WTC11 (cell line): ENCODE measurements around the gene TMEM164. TPM values are rescaled to one million over a fixed set of nuclear protein-coding genes. Genes with fewer than 3 reads are reported as not detected.

ENCODE experiments used
- ATAC-seq: fragments of 200-7000 bp; cut with Tn5 transposase; 2 replicates; pipeline ENCODE4 v1.10.0; 2021; ENCODE audit warnings: mild to moderate bottlenecking, moderate library complexity
- CTCF ChIA-PET: fragments of 300-600 bp; sonication (Branson Sonifier 250); formaldehyde crosslinking; loops from one replicate; lab custom pipeline; 2021; ENCODE audit warnings: antibody characterized with exemption; lab: Charles Lee
- POLR2A ChIA-PET: fragments of 350-600 bp; sonication (Branson Sonifier 250); formaldehyde crosslinking; loops from one replicate; lab custom pipeline; 2021; ENCODE audit warnings: antibody characterized with exemption; lab: Charles Lee
- DNase-seq: peaks from one replicate; pipeline ENCODE4 v3.0.0; 2021; ENCODE audit warnings: low spot score
- H3K27ac Mint-ChIP-seq: 2 replicates; pipeline ENCODE4 v1.8.0; 2021; ENCODE audit warnings: mixed read lengths
- H3K27me3 Mint-ChIP-seq: 2 replicates; pipeline ENCODE4 v1.8.0; 2021; ENCODE audit warnings: low read depth, mild to moderate bottlenecking, moderate library complexity, mixed read lengths
- H3K36me3 Mint-ChIP-seq: 2 replicates; pipeline ENCODE4 v1.8.0; 2021; ENCODE audit warnings: mixed read lengths
- H3K4me1 Mint-ChIP-seq: 2 replicates; pipeline ENCODE4 v1.8.0; 2022; ENCODE audit warnings: mixed read lengths
- H3K4me3 Mint-ChIP-seq: 2 replicates; pipeline ENCODE4 v1.8.0; 2021; ENCODE audit warnings: mild to moderate bottlenecking, moderate library complexity, mixed read lengths
- H3K9me3 Mint-ChIP-seq: 2 replicates; pipeline ENCODE4 v1.8.0; 2021; ENCODE audit warnings: mixed read lengths
- ATF1 ChIP-seq: sonication (generic); formaldehyde crosslinking; IDR thresholded peaks from 2 replicates; pipeline ENCODE4 v1.8.1; 2023; ENCODE audit warnings: mild to moderate bottlenecking, moderate library complexity, missing genetic modification reagents
- FOXK1 ChIP-seq: sonication (generic); formaldehyde crosslinking; IDR thresholded peaks from 2 replicates; pipeline ENCODE4 v1.8.0; 2022; ENCODE audit warnings: mild to moderate bottlenecking, moderate library complexity, missing genetic modification reagents
- FOXP1 ChIP-seq: sonication (generic); formaldehyde crosslinking; IDR thresholded peaks from 2 replicates; pipeline ENCODE4 v1.8.0; 2022; ENCODE audit warnings: missing genetic modification reagents, mild to moderate bottlenecking, moderate library complexity, borderline replicate concordance
- IRF2 ChIP-seq: sonication (generic); formaldehyde crosslinking; IDR thresholded peaks from 2 replicates; pipeline ENCODE4 v1.8.0; 2022; ENCODE audit warnings: low read depth, missing genetic modification reagents, borderline replicate concordance
- MXD4 ChIP-seq: fragments of 250-450 bp; sonication (Bioruptor Pico); IDR thresholded peaks from 2 replicates; pipeline ENCODE4 v1.8.0; 2021; ENCODE audit warnings: mild to moderate bottlenecking, moderate library complexity, borderline replicate concordance
- NFATC4 ChIP-seq: fragments of 250-450 bp; sonication (Bioruptor Pico); IDR thresholded peaks from 2 replicates; pipeline ENCODE4 v1.9.0; 2021; ENCODE audit warnings: mild to moderate bottlenecking
- NR2C2 ChIP-seq: sonication (generic); formaldehyde crosslinking; IDR thresholded peaks from 2 replicates; pipeline ENCODE4 v1.8.0; 2022; ENCODE audit warnings: mild to moderate bottlenecking, missing genetic modification reagents
- SOX15 ChIP-seq: fragments of 250-450 bp; sonication (Bioruptor Pico); IDR thresholded peaks from 2 replicates; pipeline ENCODE4 v1.9.0; 2021; ENCODE audit warnings: mild to moderate bottlenecking
- TP53 ChIP-seq: sonication (generic); formaldehyde crosslinking; IDR thresholded peaks from 2 replicates; pipeline ENCODE4 v1.8.1; 2023; ENCODE audit warnings: mild to moderate bottlenecking, missing genetic modification reagents
- ZNF317 ChIP-seq: sonication (generic); formaldehyde crosslinking; IDR thresholded peaks from 2 replicates; pipeline ENCODE4 v1.8.1; 2023; ENCODE audit warnings: low read depth, mild to moderate bottlenecking, moderate library complexity, missing genetic modification reagents, borderline replicate concordance
- ZNF396 ChIP-seq: fragments of 250-450 bp; sonication (Bioruptor Pico); IDR thresholded peaks from 2 replicates; pipeline ENCODE4 v1.8.0; 2021; ENCODE audit warnings: mild to moderate bottlenecking, moderate library complexity, borderline replicate concordance
- ZNF671 ChIP-seq: fragments of 250-450 bp; sonication (Bioruptor Pico); IDR thresholded peaks from 2 replicates; pipeline ENCODE4 v1.8.0; 2021; ENCODE audit warnings: mild to moderate bottlenecking
- total RNA-seq: library from RNA; stranded (reverse); gene quantifications from 3 replicates; pipeline ENCODE4 v1.2.3, GENCODE V29; 2021
- TF ChIP-seq, protein P1 (sequence below): fragments of 250-450 bp; sonication (Bioruptor Pico); IDR thresholded peaks from 2 replicates; pipeline ENCODE4 v1.8.0; 2021; ENCODE audit warnings: mild to moderate bottlenecking
- TF ChIP-seq, protein P2 (sequence below): sonication (generic); formaldehyde crosslinking; IDR thresholded peaks from 2 replicates; pipeline ENCODE4 v1.8.1; 2022; ENCODE audit warnings: mild to moderate bottlenecking, missing genetic modification reagents, moderate library complexity, borderline replicate concordance
- TF ChIP-seq, protein P3 (sequence below): fragments of 250-450 bp; sonication (Bioruptor Pico); conservative IDR thresholded peaks from 2 replicates; pipeline ENCODE4 v1.9.0; 2021; ENCODE audit warnings: mild to moderate bottlenecking
- TF ChIP-seq, protein P4 (sequence below): sonication (generic); formaldehyde crosslinking; IDR thresholded peaks from 2 replicates; pipeline ENCODE4 v1.8.0; 2022; ENCODE audit warnings: mild to moderate bottlenecking, missing genetic modification reagents
- TF ChIP-seq, protein P5 (sequence below): fragments of 200-600 bp; IDR thresholded peaks from 2 replicates; pipeline ENCODE4 v1.8.0; 2022; ENCODE audit warnings: antibody characterized with exemption
- TF ChIP-seq, protein P6 (sequence below): sonication (generic); formaldehyde crosslinking; IDR thresholded peaks from 2 replicates; pipeline ENCODE4 v1.8.0; 2022; ENCODE audit warnings: mild to moderate bottlenecking, missing genetic modification reagents
- TF ChIP-seq, protein P7 (sequence below): sonication (generic); formaldehyde crosslinking; conservative IDR thresholded peaks from 2 replicates; pipeline ENCODE4 v1.8.1; 2023; ENCODE audit warnings: mild to moderate bottlenecking, low read depth, missing genetic modification reagents, moderate library complexity
- TF ChIP-seq, protein P8 (sequence below): sonication (generic); formaldehyde crosslinking; IDR thresholded peaks from 2 replicates; pipeline ENCODE4 v1.8.0; 2023; ENCODE audit warnings: mild to moderate bottlenecking, missing genetic modification reagents

Gene TMEM164
- total RNA-seq, 1 experiment from 2014 or later = 16.0 TPM

DNA sequence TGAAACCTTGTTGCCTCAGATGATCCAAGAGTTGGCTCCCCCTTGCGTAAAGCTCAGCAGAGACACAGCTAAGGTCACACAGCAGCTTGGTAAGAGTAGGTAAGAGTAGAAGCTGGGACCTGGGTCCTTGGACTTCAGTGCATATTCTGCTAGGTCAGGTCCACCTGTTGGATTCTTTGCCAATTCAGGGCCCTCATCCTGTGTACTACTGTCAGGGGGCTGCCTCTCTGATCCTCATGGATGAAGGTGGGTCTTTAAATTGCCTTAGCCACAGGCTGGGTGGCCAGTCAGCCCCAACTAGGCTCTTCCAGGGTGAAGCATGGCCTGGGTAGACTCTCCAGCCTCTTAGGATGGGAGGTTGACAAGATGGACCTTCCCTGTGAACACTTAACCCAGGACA lies 159.2 kb downstream of the TMEM164 start (continued):
- TF ChIP-seq, protein P1, sequence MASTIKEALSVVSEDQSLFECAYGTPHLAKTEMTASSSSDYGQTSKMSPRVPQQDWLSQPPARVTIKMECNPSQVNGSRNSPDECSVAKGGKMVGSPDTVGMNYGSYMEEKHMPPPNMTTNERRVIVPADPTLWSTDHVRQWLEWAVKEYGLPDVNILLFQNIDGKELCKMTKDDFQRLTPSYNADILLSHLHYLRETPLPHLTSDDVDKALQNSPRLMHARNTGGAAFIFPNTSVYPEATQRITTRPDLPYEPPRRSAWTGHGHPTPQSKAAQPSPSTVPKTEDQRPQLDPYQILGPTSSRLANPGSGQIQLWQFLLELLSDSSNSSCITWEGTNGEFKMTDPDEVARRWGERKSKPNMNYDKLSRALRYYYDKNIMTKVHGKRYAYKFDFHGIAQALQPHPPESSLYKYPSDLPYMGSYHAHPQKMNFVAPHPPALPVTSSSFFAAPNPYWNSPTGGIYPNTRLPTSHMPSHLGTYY (CRISPR knock-in tag) = no peak

DNA sequence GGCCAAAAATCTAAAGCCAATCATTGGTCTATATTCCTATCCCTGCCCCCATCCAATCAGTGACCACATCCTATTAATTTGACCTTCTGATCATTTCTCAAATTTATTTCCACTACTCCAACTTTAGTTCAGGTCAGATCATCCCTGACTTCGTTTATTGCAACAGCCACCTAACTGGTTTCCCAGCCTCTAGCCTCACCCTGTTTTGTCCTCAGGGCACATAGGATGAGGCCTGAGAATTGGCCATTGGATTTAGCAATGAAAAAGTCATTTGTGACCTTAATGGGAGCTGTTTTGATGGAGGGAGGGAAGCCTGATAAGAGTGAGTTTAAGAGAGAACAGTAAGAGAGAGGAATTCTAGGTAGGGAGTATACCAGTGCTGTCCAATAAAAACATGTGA lies 160.0 kb downstream of the TMEM164 start:
- CTCF ChIA-PET = no interaction called here
- 0 out of 2 replicates have a peak, but pooled peaks cover 6% of the 10 kb centered on the region for H3K4me1 Mint-ChIP-seq
- TF ChIP-seq FOXP1 (CRISPR knock-in tag) (no peak), ATF1 (no peak), ZNF396 (CRISPR knock-in tag) (no peak), SOX15 (CRISPR knock-in tag) (no peak), MXD4 (CRISPR knock-in tag) (no peak), ZNF317 (no peak), TP53 (CRISPR knock-in tag) (no peak), IRF2 (CRISPR knock-in tag) (no peak), FOXK1 (CRISPR knock-in tag) (no peak), ZNF671 (CRISPR knock-in tag) (no peak), NFATC4 (CRISPR knock-in tag) (no peak), NR2C2 (CRISPR knock-in tag) (no peak)
- TF ChIP-seq, protein P2, sequence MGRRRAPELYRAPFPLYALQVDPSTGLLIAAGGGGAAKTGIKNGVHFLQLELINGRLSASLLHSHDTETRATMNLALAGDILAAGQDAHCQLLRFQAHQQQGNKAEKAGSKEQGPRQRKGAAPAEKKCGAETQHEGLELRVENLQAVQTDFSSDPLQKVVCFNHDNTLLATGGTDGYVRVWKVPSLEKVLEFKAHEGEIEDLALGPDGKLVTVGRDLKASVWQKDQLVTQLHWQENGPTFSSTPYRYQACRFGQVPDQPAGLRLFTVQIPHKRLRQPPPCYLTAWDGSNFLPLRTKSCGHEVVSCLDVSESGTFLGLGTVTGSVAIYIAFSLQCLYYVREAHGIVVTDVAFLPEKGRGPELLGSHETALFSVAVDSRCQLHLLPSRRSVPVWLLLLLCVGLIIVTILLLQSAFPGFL = no peak
- TF ChIP-seq, protein P3, sequence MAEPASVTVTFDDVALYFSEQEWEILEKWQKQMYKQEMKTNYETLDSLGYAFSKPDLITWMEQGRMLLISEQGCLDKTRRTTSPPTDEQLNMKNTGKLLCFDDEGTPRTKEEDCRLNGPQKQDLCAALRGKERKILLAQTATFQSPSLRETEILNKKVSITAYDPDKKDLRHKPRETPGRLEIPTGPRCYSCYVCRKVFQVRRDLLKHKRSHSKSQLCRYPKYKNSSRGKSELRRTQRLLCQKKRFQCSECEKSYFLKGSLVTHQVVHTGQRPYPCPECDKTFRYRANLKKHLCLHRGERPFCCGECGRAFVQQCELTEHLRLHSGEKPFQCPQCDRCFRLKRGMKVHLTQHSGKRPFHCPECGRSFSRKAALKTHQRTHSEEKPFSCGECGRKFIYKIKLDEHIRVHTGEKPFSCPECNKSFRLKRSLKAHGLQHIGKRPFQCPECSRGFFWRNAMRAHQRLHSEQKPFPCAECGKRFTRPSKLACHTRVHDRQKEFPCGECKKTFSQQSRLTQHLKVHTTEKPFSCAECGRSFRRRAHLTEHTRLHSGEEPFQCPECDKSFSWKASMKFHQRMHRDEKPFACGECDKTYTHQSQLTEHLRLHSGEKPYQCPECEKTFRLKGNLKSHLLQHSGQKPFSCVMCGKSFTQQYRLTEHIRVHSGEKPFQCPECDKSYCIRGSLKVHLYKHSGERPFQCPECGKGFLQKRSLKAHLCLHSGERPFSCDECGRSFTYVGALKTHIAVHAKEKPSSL (CRISPR knock-in tag) = no peak
- TF ChIP-seq, protein P4, sequence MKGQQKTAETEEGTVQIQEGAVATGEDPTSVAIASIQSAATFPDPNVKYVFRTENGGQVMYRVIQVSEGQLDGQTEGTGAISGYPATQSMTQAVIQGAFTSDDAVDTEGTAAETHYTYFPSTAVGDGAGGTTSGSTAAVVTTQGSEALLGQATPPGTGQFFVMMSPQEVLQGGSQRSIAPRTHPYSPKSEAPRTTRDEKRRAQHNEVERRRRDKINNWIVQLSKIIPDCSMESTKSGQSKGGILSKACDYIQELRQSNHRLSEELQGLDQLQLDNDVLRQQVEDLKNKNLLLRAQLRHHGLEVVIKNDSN (CRISPR knock-in tag) = no peak
- TF ChIP-seq, protein P5, sequence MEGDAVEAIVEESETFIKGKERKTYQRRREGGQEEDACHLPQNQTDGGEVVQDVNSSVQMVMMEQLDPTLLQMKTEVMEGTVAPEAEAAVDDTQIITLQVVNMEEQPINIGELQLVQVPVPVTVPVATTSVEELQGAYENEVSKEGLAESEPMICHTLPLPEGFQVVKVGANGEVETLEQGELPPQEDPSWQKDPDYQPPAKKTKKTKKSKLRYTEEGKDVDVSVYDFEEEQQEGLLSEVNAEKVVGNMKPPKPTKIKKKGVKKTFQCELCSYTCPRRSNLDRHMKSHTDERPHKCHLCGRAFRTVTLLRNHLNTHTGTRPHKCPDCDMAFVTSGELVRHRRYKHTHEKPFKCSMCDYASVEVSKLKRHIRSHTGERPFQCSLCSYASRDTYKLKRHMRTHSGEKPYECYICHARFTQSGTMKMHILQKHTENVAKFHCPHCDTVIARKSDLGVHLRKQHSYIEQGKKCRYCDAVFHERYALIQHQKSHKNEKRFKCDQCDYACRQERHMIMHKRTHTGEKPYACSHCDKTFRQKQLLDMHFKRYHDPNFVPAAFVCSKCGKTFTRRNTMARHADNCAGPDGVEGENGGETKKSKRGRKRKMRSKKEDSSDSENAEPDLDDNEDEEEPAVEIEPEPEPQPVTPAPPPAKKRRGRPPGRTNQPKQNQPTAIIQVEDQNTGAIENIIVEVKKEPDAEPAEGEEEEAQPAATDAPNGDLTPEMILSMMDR = no peak
- TF ChIP-seq, protein P6, sequence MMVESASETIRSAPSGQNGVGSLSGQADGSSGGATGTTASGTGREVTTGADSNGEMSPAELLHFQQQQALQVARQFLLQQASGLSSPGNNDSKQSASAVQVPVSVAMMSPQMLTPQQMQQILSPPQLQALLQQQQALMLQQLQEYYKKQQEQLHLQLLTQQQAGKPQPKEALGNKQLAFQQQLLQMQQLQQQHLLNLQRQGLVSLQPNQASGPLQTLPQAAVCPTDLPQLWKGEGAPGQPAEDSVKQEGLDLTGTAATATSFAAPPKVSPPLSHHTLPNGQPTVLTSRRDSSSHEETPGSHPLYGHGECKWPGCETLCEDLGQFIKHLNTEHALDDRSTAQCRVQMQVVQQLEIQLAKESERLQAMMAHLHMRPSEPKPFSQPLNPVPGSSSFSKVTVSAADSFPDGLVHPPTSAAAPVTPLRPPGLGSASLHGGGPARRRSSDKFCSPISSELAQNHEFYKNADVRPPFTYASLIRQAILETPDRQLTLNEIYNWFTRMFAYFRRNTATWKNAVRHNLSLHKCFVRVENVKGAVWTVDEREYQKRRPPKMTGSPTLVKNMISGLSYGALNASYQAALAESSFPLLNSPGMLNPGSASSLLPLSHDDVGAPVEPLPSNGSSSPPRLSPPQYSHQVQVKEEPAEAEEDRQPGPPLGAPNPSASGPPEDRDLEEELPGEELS (CRISPR knock-in tag) = no peak
- TF ChIP-seq, protein P7, sequence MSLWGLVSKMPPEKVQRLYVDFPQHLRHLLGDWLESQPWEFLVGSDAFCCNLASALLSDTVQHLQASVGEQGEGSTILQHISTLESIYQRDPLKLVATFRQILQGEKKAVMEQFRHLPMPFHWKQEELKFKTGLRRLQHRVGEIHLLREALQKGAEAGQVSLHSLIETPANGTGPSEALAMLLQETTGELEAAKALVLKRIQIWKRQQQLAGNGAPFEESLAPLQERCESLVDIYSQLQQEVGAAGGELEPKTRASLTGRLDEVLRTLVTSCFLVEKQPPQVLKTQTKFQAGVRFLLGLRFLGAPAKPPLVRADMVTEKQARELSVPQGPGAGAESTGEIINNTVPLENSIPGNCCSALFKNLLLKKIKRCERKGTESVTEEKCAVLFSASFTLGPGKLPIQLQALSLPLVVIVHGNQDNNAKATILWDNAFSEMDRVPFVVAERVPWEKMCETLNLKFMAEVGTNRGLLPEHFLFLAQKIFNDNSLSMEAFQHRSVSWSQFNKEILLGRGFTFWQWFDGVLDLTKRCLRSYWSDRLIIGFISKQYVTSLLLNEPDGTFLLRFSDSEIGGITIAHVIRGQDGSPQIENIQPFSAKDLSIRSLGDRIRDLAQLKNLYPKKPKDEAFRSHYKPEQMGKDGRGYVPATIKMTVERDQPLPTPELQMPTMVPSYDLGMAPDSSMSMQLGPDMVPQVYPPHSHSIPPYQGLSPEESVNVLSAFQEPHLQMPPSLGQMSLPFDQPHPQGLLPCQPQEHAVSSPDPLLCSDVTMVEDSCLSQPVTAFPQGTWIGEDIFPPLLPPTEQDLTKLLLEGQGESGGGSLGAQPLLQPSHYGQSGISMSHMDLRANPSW (CRISPR knock-in tag) = no peak
- TF ChIP-seq, protein P8, sequence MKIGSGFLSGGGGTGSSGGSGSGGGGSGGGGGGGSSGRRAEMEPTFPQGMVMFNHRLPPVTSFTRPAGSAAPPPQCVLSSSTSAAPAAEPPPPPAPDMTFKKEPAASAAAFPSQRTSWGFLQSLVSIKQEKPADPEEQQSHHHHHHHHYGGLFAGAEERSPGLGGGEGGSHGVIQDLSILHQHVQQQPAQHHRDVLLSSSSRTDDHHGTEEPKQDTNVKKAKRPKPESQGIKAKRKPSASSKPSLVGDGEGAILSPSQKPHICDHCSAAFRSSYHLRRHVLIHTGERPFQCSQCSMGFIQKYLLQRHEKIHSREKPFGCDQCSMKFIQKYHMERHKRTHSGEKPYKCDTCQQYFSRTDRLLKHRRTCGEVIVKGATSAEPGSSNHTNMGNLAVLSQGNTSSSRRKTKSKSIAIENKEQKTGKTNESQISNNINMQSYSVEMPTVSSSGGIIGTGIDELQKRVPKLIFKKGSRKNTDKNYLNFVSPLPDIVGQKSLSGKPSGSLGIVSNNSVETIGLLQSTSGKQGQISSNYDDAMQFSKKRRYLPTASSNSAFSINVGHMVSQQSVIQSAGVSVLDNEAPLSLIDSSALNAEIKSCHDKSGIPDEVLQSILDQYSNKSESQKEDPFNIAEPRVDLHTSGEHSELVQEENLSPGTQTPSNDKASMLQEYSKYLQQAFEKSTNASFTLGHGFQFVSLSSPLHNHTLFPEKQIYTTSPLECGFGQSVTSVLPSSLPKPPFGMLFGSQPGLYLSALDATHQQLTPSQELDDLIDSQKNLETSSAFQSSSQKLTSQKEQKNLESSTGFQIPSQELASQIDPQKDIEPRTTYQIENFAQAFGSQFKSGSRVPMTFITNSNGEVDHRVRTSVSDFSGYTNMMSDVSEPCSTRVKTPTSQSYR (CRISPR knock-in tag) = no peak
- ATAC-seq (no peak), DNase-seq (no peak)
- POLR2A ChIA-PET = no interaction called here
- no peaks in the 10 kb centered on the region for H3K36me3 Mint-ChIP-seq
- H3K4me3 Mint-ChIP-seq = no peak overlapping the region
- no peak overlapping the region for H3K27ac Mint-ChIP-seq
- H3K9me3 Mint-ChIP-seq = no peaks in the 10 kb centered on the region
- H3K27me3 Mint-ChIP-seq = no peaks in the 10 kb centered on the region
